Mesenteric fat pad (tissue), 1 donor: Measurements from ENCODE around the gene PARP3. TPM values are rescaled to one million over a fixed set of nuclear protein-coding genes. Genes with fewer than 3 reads are reported as not detected.

Experiments
- DNase-seq: peaks from one replicate; pipeline ENCODE4 v3.0.0-alpha.2; 2020; ENCODE audit warnings: low spot score
- total RNA-seq: library from RNA; stranded (reverse); fragmentation: NEBNext Ultra II Directional; extraction: Animal tissue kit (Norgen Biotek cat#: 25700); gene quantifications from one replicate; pipeline ENCODE4 v1.2.1, GENCODE V29; 2021
- donor health status: DM: yes; HTN: yes; CAD: no.

PARP3 gene
- total RNA-seq, 1 donor from 2014 or later, result 19.7 TPM

DNA sequence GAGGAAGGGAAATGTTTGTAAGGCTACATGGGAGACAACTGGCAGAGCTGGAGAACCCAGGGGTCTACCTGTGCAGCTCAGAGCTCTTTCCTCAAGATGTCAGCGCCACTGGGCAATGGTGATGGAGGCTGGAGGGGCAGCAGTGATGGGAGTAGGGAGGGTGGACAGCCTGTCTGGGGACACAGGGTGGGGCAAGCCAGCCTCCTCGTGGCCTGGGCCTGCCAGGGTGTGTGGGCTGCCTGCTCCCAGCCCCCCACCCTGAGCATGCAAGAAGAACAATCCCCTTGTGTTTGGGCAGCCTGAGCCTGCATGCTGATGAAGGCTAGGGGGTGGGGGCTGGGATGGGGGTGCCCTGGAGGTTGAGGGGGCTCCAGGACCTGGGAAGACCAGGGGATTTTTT lies 23.9 kb downstream of the PARP3 start:
- DNase-seq, result no peak

DNA sequence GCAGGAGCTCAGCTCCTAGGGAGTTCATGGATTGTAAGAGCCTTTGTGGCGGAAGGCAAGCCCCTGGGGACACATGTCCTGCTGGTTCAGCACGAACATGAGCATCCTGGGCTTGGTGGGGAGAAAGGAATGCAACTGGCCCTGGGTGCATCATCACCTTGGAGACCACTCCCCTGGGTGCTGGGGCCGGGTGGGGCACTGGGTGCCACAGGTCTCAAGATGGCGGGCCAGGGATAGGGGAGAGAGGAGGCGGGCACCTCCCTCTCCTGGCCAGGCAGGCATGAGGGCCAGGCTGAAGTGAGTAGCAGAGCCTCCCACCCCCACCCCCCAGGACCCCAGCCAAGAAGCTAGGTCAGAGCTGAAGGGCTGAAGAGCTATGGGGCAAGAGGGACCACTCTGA lies 24.3 kb downstream of the PARP3 start:
- no peak for DNase-seq

DNA sequence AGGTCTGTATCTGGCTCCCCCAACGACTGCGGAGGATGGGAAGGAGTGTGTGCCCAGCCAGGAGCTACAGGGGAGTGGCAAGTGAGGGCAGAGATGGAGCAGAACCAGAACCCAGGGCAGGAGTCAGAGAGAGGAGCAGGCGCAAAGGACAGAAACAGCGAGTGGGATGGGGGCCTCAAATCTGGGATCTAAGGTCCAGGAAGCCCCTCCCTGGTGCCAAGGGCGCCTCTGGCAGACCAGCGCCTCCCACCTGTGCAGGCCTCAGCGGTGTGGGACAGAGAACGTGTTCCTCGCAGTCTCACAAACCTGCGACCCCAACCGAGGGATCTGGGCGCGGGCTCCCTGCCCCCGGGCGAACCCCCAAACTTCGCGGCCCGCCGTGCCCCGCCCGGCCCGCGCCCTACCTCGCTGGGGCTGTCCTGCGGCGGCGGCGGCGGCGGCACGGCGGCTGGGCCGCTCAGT lies 24.8 kb downstream of the PARP3 start:
- DNase-seq, result no peak

DNA sequence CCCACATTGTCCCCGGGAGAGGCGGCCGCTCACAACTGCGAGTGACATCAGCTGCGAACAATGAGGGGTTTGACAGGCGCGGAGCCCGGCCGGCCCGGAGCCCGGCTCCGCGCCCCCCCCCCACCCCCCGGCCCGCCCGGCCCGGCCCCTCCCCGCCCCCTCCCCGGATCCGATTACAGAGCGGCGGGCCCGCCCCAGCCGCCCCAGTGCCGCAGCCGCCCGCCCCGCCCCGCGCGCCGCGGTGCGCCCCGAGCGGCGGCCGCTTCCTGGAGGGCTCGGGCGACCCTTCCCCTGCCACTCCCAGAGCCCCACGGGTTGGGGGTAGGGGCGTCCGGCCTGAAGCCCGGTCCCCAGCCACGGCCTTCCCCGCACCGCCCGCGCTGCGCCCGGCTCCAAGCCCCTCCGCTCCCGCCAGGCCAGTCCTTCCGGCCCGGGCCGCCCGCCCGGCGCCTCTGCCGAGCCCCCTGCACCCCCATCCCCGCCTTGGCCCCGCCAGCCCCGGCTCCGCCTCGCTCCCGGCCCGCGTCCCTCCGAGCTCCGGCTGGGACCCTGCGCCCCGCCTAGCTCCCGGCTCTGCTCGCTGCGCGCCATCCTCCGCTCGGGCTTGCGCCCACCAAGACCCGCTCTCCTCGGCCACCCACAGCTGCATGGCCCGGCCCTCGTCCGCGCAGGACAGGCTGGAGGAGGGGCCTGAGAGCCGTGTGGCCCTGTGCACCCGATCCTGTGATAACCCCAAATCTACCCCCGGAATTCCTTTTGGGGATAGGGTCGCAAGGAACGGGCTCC lies 25.4 kb downstream of the PARP3 start, which contains the start of gene PCBP4:
TSS of gene PCBP4 (minus strand) at position 71 of the 786 bp plus-strand sequence. CDS start 6,214 bp downstream, outside the sequence.
- no peak for DNase-seq

DNA sequence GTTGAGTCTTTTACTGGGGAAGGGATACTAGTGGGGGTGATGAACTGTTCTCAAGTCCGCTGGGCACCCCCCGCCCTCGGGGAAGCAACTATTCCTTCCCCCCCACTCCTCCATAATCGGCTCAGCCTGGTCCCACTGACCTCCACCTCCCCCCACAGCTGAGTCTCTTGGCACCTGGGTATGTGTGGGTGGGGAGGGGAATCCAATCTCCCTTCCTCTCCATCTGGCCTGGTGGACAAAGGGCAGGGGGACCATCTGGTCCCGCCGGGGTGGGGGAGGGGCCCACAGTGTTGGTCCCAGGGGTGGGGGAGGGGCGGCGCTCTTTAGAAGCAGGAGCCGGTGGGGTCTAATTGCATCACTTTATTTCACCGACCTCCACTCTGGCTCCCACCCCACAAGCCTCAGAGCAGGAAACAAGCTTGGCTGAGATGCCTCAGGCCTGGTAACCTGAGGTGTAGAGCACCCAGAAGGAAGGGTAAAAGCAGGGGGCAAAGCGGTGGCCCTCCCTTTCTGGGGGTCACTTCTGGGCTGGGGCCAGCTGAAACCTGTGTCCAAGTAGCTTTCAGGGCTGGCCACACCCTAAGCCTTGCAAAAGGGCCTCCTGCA lies 26.1 kb downstream of the PARP3 start:
- DNase-seq, result no peak

DNA sequence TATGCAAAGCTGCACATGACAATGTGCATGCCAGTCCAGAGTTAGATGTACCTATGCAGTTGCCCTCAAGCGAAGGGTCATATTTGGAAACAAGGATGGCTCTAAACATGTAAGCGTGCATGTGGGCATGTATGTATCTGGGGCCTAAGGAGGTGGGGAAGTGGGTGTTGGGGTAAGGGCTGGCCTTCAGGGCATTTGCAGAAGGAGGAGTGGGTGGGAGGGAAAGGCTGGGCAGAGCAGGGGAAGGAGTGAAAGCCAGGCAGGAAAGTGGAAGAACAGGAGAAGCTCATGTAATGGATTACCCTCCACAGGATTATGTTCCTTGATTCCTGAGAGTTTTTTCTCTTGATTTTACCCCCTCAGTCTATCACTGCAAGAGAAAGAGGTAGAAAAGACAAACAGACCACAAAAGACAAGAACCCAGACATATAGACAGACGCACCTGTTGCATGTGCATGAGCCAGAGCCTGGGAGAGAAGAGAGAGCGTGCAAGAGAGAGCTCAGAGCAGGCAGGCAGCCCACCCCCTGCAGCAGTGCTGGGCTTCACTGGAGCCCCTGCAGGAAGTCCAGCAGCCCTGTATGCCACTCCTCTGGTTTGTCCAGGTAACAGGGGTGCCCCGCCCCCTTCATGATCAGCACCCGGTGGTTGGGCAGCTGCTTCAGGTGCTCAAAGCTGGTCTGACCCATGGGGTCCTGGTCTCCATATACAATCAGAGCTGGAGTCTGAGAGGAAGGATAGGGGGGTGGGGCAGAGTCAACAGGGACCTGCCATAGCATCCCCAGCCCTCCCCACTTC lies 26.9 kb downstream of the PARP3 start:
- DNase-seq, result no peak

DNA sequence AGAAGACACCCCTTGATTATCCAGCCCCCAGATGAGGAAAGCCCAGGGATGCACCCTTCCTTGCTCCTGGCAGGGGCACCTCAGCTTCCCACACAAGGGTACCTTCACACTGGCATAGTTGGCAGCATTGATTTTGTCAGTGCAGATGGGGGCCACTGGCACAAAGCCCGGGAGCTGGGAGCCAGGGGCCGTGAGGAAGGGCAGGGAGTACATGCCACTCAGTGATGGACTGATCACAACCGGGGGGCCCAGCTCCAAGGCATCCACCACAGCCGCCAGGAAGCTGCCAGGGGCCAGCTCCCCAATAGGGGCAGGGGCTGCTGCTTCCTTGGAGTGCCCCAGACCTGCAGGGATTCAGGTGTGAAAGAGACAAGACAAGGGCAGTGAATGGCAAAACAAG lies 27.7 kb downstream of the PARP3 start:
- DNase-seq, result no peak

DNA sequence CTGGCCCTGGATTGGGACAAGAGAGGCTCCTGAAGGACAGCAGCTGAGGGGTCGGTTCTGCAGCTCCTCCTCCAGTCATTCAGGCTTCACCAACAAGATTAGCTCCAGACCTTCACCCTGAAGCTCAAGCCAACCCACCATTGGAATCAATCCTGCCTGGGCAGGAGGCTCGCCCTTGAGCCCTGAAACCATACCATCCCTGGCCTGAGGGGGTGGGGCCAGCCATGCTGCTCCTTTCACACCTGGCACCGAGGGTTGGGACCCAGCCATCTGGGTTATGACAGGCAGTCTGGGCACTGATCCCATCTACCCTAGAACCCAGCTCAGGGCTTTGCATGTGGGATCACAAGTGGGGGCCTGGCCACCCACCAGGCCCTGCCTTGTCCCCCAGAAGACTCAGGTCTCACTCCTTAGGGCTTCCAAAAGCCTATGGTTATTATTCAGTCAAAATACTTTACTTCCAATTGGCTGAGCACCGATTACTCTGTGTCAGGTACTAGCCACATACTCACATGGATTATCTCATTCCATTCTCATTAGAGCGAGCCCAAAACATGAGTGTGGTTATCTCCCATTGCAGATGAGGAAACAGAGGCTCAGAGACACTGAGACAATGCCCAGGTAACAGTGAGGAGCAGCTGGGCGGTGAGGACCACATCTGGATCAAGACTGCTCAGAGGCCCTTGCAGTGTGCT lies 28.6 kb downstream of the PARP3 start:
- DNase-seq, result no peak

DNA sequence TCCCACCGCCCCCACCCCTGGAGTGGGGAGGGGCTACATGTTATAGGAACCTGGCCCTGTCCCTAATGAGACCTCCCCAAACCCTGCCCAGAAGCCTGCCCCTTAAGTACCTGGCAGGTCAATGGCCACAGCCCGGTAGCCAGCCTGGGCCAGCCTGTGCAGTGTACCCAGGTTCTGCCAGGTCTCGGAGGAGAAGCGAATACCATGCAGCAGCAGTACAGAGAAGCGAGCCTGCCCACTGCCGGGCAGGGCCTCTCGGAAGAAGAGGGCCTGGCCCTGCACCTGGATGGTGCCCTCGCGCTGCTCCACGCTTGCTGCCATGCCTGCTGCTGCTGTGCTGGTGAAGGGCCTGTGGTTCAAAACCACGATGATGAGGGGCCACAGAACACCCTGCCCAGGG lies 29.2 kb downstream of the PARP3 start:
- no peak for DNase-seq

DNA sequence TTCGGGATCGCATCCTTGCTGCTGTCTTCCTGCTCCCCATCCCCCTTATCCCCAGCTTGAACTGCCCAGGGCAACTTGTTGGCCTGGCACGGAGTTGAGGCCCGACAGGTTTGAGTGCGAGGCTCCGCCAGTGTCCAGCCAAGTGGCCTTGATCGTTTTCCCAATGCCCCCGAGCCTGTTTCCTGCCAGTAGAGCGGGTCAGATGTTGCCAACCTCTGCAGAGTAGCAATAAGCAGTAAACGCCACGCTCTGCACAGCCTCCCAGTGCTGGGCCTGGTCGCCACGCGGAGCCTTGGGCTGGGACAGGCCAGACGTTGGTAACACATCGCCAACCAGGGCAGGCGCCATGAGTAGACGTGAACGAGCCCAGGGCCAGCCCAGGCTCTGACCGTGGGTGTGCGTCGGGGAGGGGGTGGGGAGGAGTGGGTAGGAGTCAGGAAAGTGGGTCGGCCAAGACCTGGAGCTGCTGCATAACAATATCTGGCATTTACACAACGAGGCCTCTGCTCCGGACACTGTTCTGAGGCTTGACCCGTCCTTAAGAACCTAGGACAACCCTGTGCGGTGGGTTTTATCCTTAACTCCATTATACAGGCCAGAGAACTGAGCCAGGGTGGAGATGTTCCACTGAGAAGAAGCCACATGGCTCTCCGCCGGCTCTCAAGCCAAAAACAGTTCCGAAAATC lies 32.3 kb downstream of the PARP3 start:
- no peak for DNase-seq

DNA sequence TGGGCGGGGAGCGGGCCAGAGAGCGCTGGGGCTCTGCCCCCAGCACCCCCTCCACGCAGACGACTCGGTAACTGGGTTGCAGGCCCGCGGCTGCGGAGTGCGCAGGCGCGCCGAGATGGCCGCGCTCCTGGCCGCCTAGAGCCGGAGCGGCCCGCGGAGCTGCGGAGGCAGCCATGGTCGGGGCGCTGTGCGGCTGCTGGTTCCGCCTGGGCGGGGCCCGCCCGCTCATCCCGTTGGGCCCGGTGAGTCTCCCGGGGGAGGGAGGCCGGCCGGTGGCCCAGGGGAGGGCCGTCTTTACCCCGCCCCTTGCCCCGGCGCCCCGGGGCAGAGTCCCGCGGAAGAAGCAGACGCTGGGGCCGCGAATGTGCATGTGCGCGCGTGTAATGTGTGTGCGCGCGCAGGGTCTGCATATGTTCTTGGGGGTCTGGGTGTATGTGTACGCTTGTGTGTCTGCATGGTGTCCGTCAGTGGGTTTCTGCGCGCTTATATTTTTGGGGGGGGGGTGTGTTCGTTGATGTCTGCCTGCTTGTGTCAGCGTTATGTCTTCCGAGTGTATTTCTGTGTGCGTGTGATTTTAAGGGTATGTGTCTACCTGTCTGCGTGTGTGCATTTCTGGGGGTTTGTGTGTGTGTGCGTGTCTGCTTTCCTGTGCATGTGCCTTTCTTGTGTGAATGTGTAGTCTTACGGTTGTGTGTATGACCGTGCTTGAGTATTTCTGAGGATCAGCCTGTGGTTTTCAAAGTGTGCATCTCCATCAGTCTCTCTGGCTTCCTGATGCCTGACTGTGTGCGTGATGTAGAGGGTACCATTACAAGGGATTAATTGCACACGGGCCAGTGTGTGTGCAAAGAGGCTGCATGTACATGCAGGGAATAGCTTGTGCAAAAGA lies 33.0 kb downstream of the PARP3 start, which contains the start of gene ABHD14A:
TSS of gene ABHD14A (plus strand) at position 102 of the 889 bp plus-strand sequence. CDS start at position 174, 72 bp downstream.
- no peak for DNase-seq

DNA sequence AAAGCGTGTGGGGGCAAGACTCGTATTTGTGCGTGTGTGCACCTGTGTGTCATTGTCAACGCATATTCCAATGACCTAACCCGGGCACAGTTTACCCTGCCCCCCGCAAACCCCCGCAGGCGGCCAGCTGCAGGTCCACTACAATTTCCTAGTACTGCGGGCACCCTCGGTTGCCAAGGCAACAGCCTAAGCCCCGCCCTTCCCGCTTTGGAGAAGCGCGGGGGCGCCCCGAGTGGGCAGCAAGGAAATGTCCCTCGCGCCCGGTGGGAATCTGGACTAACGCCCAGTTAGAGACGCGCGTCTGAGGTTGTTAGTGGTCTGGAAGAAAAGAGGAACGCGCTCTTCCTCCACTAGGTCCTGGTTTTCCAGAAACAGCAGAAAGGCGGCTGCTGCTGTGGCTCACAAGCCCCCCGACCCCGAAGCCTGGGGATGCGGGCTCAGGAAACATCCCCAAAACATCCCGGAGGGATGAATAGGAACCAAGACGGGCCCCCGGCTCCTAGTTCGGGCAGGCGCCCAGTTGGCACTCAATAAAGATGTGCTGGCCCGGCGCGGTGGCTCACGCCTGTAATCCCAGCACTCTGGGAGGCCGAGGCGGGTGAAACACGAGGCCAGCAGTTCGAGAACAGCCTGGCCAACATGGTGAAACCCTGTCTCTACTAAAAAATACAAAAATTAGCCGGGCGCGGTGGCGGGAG lies 33.8 kb downstream of the PARP3 start:
- DNase-seq, result no peak

DNA sequence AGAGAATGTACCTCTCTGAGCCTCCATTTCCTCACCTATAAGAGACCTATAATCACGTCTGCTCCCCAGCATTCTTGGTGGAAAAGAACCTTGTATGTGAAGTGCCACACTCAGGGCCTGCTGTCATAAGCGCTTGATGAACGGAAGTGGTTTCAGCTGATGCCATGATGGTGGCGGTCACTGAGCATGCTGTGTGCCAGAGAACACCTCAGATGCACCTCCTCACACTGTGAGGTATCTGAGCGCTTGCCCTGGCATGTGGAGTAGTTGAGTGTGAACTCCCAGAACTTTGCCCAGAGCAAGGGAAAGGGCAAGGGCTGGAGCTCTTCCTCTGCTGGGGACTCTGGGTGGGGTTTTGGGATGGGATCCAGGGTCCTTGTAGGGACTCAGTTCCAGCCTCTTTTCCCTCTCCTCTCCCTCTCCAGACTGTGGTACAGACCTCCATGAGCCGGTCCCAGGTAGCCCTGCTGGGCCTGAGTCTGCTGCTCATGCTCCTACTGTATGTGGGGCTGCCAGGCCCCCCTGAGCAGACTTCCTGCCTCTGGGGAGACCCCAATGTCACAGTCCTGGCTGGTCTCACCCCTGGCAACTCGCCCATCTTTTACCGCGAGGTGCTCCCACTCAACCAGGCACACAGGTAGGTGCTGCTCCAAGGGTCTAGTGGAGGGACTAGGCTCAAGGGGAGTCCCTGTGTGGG lies 35.4 kb downstream of the PARP3 start:
- no peak for DNase-seq

DNA sequence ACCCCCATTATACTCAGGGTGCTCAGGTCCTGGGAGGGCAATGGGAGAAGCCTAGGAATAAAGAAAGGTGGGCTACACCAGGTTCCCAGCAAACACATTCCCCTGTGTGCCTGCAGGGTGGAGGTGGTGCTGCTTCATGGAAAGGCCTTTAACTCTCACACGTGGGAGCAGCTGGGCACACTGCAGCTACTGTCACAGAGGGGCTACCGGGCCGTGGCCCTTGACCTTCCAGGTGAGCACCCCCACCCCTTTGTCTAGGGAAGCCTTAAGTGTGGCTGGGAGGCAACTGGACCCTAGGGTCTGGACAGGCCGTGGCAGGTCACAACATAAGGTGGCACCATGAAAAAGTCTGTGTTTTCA lies 36.0 kb downstream of the PARP3 start:
- DNase-seq, result no peak

DNA sequence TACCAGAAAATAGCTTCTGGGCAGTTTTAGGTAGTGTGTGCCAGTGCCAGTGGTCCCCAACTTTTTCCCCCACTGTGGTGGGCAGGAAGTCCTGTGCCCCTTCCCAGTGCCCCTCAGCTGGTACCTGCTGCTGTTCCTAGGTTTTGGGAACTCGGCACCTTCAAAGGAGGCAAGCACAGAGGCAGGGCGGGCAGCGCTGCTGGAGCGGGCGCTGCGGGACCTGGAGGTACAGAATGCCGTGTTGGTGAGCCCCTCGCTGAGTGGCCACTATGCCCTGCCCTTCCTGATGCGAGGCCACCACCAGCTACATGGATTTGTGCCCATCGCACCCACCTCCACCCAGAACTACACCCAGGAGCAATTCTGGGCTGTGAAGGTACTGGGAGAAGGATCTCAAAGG lies 38.1 kb downstream of the PARP3 start:
- no peak for DNase-seq

DNA sequence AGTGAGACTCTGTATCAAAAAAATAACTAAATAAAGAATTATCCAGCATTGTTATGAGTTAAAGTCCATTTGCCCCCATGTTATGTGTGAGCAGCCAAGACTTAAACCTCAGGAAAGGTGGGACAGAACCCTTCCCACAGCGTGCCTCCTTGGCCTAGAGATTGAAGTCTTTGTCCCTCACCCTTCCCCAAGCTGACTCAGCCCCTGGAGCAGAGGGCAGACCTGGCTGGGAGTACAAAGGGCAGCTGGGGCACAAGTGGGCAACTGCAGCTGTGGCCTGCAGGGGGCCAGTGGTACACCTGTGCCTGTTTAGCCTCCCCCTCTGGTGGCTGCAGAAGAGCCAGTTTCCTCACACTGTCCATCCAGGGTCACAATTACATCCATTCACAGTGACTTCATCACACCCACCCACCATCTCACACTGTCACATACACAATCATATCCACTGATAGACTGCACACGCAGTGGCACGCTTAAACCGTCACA lies 40.2 kb downstream of the PARP3 start:
- DNase-seq, result no peak

DNA sequence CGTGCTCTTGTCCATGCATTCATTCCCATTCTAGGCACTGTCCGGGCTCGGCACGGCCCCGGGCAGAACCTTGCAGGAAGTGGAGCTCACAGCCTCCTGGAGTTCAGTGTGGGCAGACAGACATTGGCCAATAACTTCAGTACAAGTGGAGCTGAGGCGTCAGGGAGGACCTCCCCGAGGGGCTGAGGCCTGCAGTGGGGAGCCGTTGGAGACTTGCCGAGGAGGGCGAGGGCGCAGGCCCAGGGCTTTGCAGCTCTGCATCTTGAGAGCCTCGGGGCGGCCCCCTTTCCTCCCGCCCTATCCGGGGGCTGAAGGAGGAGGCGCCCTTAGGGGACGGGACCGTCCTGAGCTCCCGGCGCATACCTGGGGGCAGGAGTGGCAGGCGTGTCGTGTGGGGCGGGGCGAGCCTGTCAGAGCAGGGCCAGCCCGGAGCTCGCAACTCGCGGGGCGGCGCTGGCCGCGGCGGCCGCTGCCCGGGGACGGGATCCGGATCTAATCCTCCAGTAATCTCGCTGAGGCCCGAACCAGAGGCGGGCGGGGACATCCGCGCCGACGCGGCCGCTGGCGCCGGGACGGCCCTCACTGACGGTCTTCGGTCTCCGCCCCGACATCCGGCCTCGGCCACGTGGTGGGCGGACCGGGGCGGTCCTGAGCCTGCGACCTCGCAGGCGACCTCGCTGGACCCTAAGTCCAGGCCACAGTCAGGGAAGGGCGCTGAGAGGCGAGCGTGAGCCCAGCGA lies 40.8 kb downstream of the PARP3 start, which contains the start of gene ACY1:
TSS of gene ACY1 (plus strand) at position 698 of the 740 bp plus-strand sequence. CDS start 530 bp downstream, outside the sequence.
- DNase-seq, result peak; percentile 97
